Endodermal cell (in vitro differentiated cells): ENCODE data around the gene MRPL11. TPM values are rescaled to one million over a fixed set of nuclear protein-coding genes. Genes with fewer than 3 reads are reported as not detected.

Experiments
- DNase-seq: peaks from one replicate; pipeline ENCODE4 v3.0.0-alpha.2; 2017
- H3K27ac ChIP-seq: 2 replicates; pipeline ENCODE4 v1.5.1; 2013; ENCODE audit warnings: mild to moderate bottlenecking, low read depth, low read length, moderate library complexity
- H3K27me3 ChIP-seq: 2 replicates; pipeline ENCODE4 v1.6.1; 2013; ENCODE audit warnings: mild to moderate bottlenecking, low read length, moderate library complexity; ENCODE audit not compliant: insufficient read depth, control insufficient read depth, poor library complexity, severe bottlenecking
- H3K36me3 ChIP-seq: 2 replicates; pipeline ENCODE4 v1.7.0; 2013; ENCODE audit warnings: mild to moderate bottlenecking, low read length, moderate library complexity; ENCODE audit not compliant: control insufficient read depth, insufficient read depth
- H3K4me1 ChIP-seq: one replicate; pipeline ENCODE4 v1.7.0; 2013; ENCODE audit warnings: low read length; ENCODE audit not compliant: control insufficient read depth, insufficient read depth
- H3K4me3 ChIP-seq: 2 replicates; pipeline ENCODE4 v1.5.1; 2013; ENCODE audit warnings: mild to moderate bottlenecking, low read length, moderate library complexity
- H3K9ac ChIP-seq: 2 replicates; pipeline ENCODE4 v1.6.1; 2013; ENCODE audit warnings: mild to moderate bottlenecking, low read length, moderate library complexity; ENCODE audit not compliant: poor library complexity, severe bottlenecking; ENCODE audit errors: extremely low read depth
- H3K9me3 ChIP-seq: 2 replicates; pipeline ENCODE4 v1.6.1; 2013; ENCODE audit warnings: mild to moderate bottlenecking, low read length, moderate library complexity; ENCODE audit not compliant: control insufficient read depth
- H3K27ac Mint-ChIP-seq: 2 replicates; pipeline ENCODE4 v1.8.0; 2020; ENCODE audit warnings: mixed read lengths
- H3K27me3 Mint-ChIP-seq: 2 replicates; pipeline ENCODE4 v1.8.0; 2021; ENCODE audit warnings: mild to moderate bottlenecking, mixed read lengths; ENCODE audit not compliant: insufficient read depth
- H3K36me3 Mint-ChIP-seq: 2 replicates; pipeline ENCODE4 v1.8.0; 2020; ENCODE audit warnings: low read depth, mixed read lengths
- H3K4me1 Mint-ChIP-seq: 2 replicates; pipeline ENCODE4 v1.8.0; 2020; ENCODE audit warnings: mixed read lengths
- H3K4me3 Mint-ChIP-seq: 2 replicates; pipeline ENCODE4 v1.8.0; 2020; ENCODE audit warnings: mild to moderate bottlenecking, moderate library complexity, mixed read lengths
- H3K9me3 Mint-ChIP-seq: 2 replicates; pipeline ENCODE4 v1.8.0; 2020; ENCODE audit warnings: mild to moderate bottlenecking, mixed read lengths
- WGBS, 2 experiments: methylation state at CpG; one replicate each; pipeline versions ENCODE4 v1.1.5 to v1.1.7; 2013; ENCODE audit warnings: missing lambda C conversion rate in 2 of 2, mixed read lengths in 1 of 2; ENCODE audit not compliant: insufficient coverage in 1 of 2, insufficient read length in 1 of 2; 5-methylcytosine and 5-hydroxymethylcytosine counted together
- total RNA-seq, 2 donors: library from RNA; stranded (reverse); fragmentation: NEBNext Ultra II Directional in 1 of 2; extraction: Animal tissue kit (Norgen Biotek cat#: 25700) in 1 of 2; gene quantifications; 2 replicates in 1 of 2; 3 replicates in 1 of 2; pipeline ENCODE4 v1.2.1, GENCODE V29; 2021
- TF ChIP-seq, protein P1 (sequence below): fragments of 200-600 bp; sonication (generic); conservative IDR thresholded peaks from 2 replicates; pipeline ENCODE4 v1.5.0; 2021; ENCODE audit warnings: antibody characterized with exemption, mild to moderate bottlenecking

Gene MRPL11
- total RNA-seq, 2 donors from 2014 or later = 84.5 to 111 TPM

- H3K27me3 Mint-ChIP-seq = peaks cover 35% of the 10 kb centered on the region
- 80 to 81% methylated on average over 6 of the region's 6 CpGs for WGBS, 2 experiments
Observed at GRCh38 chr11:66454247-66454646, 15.6 kb upstream of the MRPL11 start.

DNA sequence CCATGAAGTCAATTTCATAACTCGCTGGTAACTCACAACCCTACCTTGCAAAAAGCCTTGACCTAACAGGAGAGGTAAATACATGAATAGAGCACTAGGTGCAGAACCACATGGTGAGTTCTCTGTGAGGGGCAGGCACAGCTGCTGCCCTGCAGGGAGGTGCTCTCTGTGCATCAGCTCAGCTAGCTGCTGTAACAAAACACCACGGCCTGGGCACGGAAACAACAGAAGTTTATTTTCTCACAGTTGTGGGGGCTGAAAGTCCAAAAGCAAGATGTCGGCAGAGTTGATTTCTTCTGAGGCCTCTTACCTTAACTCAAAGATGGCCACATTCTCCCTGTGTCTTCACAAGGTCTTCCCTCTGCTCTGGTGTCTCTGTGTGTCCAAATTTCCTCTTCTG lies 13.0 kb upstream of the MRPL11 start:
- no peaks in the 10 kb centered on the region for H3K4me1 ChIP-seq
- no peaks in the 10 kb centered on the region for H3K9me3 ChIP-seq
- TF ChIP-seq, protein P1, sequence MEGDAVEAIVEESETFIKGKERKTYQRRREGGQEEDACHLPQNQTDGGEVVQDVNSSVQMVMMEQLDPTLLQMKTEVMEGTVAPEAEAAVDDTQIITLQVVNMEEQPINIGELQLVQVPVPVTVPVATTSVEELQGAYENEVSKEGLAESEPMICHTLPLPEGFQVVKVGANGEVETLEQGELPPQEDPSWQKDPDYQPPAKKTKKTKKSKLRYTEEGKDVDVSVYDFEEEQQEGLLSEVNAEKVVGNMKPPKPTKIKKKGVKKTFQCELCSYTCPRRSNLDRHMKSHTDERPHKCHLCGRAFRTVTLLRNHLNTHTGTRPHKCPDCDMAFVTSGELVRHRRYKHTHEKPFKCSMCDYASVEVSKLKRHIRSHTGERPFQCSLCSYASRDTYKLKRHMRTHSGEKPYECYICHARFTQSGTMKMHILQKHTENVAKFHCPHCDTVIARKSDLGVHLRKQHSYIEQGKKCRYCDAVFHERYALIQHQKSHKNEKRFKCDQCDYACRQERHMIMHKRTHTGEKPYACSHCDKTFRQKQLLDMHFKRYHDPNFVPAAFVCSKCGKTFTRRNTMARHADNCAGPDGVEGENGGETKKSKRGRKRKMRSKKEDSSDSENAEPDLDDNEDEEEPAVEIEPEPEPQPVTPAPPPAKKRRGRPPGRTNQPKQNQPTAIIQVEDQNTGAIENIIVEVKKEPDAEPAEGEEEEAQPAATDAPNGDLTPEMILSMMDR = no peak
- WGBS, 2 experiments = 89 to 91% methylated on average over 3 to 4 of the region's 4 CpGs
- peaks cover 2% of the 10 kb centered on the region for H3K9me3 Mint-ChIP-seq
- no peak for DNase-seq
- H3K27ac ChIP-seq = no peak overlapping the region
- no peaks in the 10 kb centered on the region for H3K36me3 Mint-ChIP-seq
- H3K4me3 Mint-ChIP-seq = no peak overlapping the region
- no peaks in the 10 kb centered on the region for H3K27me3 ChIP-seq
- H3K4me1 Mint-ChIP-seq = no peaks in the 10 kb centered on the region
- no peak overlapping the region for H3K9ac ChIP-seq
- peaks cover 28% of the 10 kb centered on the region for H3K27me3 Mint-ChIP-seq
- H3K4me3 ChIP-seq = no peak overlapping the region
- H3K36me3 ChIP-seq = no peaks in the 10 kb centered on the region
- H3K27ac Mint-ChIP-seq = no peak overlapping the region

More at GRCh38 chr11:66454247-66454646, 15.6 kb upstream of the MRPL11 start:
- no peak for DNase-seq
- Histone ChIP-seq H3K36me3 (no peaks in the 10 kb centered on the region), H3K9ac (no peak overlapping the region), H3K27me3 (no peaks in the 10 kb centered on the region), H3K9me3 (no peaks in the 10 kb centered on the region), H3K4me3 (no peak overlapping the region), H3K27ac (no peak overlapping the region), H3K4me1 (no peaks in the 10 kb centered on the region)
- TF ChIP-seq, protein P1 = no peak
- no peaks in the 10 kb centered on the region for H3K4me1 Mint-ChIP-seq
- H3K36me3 Mint-ChIP-seq = no peaks in the 10 kb centered on the region
- H3K27ac Mint-ChIP-seq = no peak overlapping the region
- H3K4me3 Mint-ChIP-seq = no peak overlapping the region
- H3K9me3 Mint-ChIP-seq = peaks cover 2% of the 10 kb centered on the region

GRCh38 chr11:66450560-66450959 lies 11.9 kb upstream of the MRPL11 start:
- no peak overlapping the region for H3K27ac Mint-ChIP-seq
- H3K36me3 Mint-ChIP-seq = no peaks in the 10 kb centered on the region
- Histone ChIP-seq H3K27me3 (no peaks in the 10 kb centered on the region), H3K4me1 (no peaks in the 10 kb centered on the region), H3K9me3 (no peaks in the 10 kb centered on the region), H3K36me3 (no peaks in the 10 kb centered on the region), H3K27ac (no peak overlapping the region), H3K9ac (no peak overlapping the region), H3K4me3 (no peak overlapping the region)
- TF ChIP-seq, protein P1 = no peak
- WGBS, 2 experiments = 83 to 89% methylated on average over 1 to 4 of the region's 4 CpGs
- no peak overlapping the region for H3K4me3 Mint-ChIP-seq
- H3K27me3 Mint-ChIP-seq = peaks cover 28% of the 10 kb centered on the region
- peaks cover 9% of the 10 kb centered on the region for H3K9me3 Mint-ChIP-seq
- no peaks in the 10 kb centered on the region for H3K4me1 Mint-ChIP-seq
- no peak for DNase-seq
